Lower lobe of right lung (tissue), 2 donors: Measurements from ENCODE around the gene CACNA1B. TPM values are rescaled to one million over a fixed set of nuclear protein-coding genes. Genes with fewer than 3 reads are reported as not detected.

Source experiments
- ATAC-seq, 2 donors: fragments of 200-7000 bp; cut with Tn5 transposase; one replicate each; pipeline ENCODE4 v1.9.1; 2020 to 2022; ENCODE audit warnings: mild to moderate bottlenecking in 2 of 2, moderate library complexity in 2 of 2
- DNase-seq: peaks from one replicate; pipeline ENCODE4 v3.0.0-alpha.2; 2020
- H3K27ac ChIP-seq: fragments of 200-600 bp; one replicate; pipeline ENCODE4 v1.8.0; 2022
- H3K27me3 ChIP-seq: fragments of 200-600 bp; one replicate; pipeline ENCODE4 v1.8.0; 2022; ENCODE audit warnings: low read depth
- H3K36me3 ChIP-seq: fragments of 200-600 bp; one replicate; pipeline ENCODE4 v1.8.0; 2022; ENCODE audit warnings: mild to moderate bottlenecking
- H3K4me1 ChIP-seq: fragments of 200-600 bp; one replicate; pipeline ENCODE4 v1.8.0; 2022
- H3K4me3 ChIP-seq: fragments of 200-600 bp; one replicate; pipeline ENCODE4 v1.8.0; 2022; ENCODE audit warnings: mild to moderate bottlenecking
- H3K9me3 ChIP-seq: fragments of 200-600 bp; one replicate; pipeline ENCODE4 v1.8.0; 2022
- intact Hi-C: fragments of 100-400 bp; cut with DNase I; formaldehyde crosslinking; loops from one replicate; pipeline ENCODE4 v1.11.0; 2022
- total RNA-seq: library from RNA; stranded (reverse); fragmentation: NEBNext Ultra II Directional; extraction: Animal tissue kit (Norgen Biotek cat#: 25700); gene quantifications from one replicate; pipeline ENCODE4 v1.2.1, GENCODE V29; 2021
- TF ChIP-seq, protein P1 (sequence below): fragments of 200-600 bp; IDR thresholded peaks from one replicate; pipeline ENCODE4 v1.8.0; 2022; ENCODE audit warnings: antibody characterized with exemption, mild to moderate bottlenecking
- donor health status: DM: no; HTN: yes; CAD: no; lungs with severe emphysema.

The CACNA1B gene
- total RNA-seq, 1 donor from 2014 or later: 0.06 TPM

- Histone ChIP-seq H3K9me3 (no peaks in the 10 kb centered on the region), H3K27ac (no peak overlapping the region), H3K27me3 (no peaks in the 10 kb centered on the region), H3K4me1 (no peaks in the 10 kb centered on the region), H3K36me3 (no peaks in the 10 kb centered on the region), H3K4me3 (no peak overlapping the region)
- TF ChIP-seq, protein P1, sequence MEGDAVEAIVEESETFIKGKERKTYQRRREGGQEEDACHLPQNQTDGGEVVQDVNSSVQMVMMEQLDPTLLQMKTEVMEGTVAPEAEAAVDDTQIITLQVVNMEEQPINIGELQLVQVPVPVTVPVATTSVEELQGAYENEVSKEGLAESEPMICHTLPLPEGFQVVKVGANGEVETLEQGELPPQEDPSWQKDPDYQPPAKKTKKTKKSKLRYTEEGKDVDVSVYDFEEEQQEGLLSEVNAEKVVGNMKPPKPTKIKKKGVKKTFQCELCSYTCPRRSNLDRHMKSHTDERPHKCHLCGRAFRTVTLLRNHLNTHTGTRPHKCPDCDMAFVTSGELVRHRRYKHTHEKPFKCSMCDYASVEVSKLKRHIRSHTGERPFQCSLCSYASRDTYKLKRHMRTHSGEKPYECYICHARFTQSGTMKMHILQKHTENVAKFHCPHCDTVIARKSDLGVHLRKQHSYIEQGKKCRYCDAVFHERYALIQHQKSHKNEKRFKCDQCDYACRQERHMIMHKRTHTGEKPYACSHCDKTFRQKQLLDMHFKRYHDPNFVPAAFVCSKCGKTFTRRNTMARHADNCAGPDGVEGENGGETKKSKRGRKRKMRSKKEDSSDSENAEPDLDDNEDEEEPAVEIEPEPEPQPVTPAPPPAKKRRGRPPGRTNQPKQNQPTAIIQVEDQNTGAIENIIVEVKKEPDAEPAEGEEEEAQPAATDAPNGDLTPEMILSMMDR: no peak
- DNase-seq (no peak), ATAC-seq (no peak)
- intact Hi-C loops: no loop called here
Measured at GRCh38 chr9:137913771-137914767, 36.5 kb downstream of the CACNA1B start.

DNA sequence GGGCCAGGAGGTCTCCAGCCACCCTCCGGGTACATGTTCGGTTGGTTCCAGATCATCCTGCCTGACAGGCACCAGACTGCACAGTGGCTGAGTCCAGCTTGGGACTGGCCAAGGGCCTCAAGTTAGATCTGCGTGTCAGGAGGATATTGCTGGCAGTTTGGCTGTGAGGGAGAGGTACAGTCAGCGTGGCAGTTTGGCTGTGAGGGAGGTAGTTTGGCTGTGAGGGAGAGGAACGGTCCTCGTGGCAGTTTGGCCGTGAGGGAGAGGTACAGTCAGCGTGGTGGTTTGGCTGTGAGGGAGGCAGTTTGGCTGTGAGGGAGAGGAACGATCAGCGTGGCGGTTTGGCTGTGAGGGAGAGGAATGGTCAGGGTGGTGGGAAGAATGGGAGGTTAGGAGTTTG, 39.0 kb downstream of the CACNA1B start:
- no peaks in the 10 kb centered on the region for H3K27me3 ChIP-seq

DNA sequence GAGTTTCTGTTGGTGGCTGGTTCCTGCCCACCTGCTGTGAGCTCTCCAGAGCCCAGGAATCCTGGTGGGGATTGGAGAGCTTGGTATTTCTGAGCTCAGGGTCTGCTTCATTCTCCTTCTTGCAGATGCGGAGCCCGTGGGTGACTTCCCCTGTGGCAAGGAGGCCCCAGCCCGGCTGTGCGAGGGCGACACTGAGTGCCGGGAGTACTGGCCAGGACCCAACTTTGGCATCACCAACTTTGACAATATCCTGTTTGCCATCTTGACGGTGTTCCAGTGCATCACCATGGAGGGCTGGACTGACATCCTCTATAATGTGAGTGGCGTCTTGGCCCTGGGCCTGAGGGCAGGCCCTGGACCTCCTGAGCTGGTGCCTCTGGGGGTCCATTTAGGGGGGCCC, 39.5 kb downstream of the CACNA1B start:
- no peak for ATAC-seq
- TF ChIP-seq, protein P1: no peak
- Histone ChIP-seq H3K4me3 (no peak overlapping the region), H3K9me3 (no peaks in the 10 kb centered on the region), H3K36me3 (no peaks in the 10 kb centered on the region), H3K27ac (no peak overlapping the region), H3K4me1 (no peaks in the 10 kb centered on the region), H3K27me3 (no peaks in the 10 kb centered on the region)
- intact Hi-C loops: no loop called here
- DNase-seq: no peak

More for the DNA sequence above, 39.0 kb downstream of the CACNA1B start:
- no peaks in the 10 kb centered on the region for H3K4me1 ChIP-seq
- TF ChIP-seq, protein P1: no peak
- no peaks in the 10 kb centered on the region for H3K36me3 ChIP-seq
- H3K9me3 ChIP-seq: no peaks in the 10 kb centered on the region
- ATAC-seq (no peak), DNase-seq (no peak)
- intact Hi-C loops: no loop called here
- no peak overlapping the region for H3K27ac ChIP-seq
- no peak overlapping the region for H3K4me3 ChIP-seq

DNA sequence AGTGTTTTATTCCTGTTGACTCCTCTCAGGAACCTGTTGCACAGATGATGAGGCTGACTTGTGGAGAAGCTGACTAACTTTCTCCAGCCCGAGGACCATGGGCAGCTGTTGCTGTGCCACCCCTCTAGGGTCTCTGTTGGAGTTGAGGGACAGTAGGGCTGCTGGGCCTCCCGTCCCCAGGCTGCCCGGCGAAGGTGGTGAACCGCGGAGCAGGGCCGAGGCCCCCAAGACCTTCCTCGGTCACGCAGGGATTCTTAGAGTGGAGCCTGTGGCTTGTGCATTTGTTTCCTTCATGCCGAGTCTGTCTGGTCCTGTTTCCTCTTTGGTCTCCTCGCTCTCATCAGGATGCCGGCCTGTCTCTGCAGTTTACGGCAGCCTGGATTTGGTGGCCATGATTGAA, 40.2 kb downstream of the CACNA1B start:
- H3K27ac ChIP-seq: no peak overlapping the region
- H3K4me1 ChIP-seq: no peaks in the 10 kb centered on the region
- DNase-seq (no peak), ATAC-seq (no peak)
- TF ChIP-seq, protein P1: no peak
- no peak overlapping the region for H3K4me3 ChIP-seq
- intact Hi-C loops: no loop called here
- H3K9me3 ChIP-seq: no peaks in the 10 kb centered on the region
- no peaks in the 10 kb centered on the region for H3K27me3 ChIP-seq
- no peaks in the 10 kb centered on the region for H3K36me3 ChIP-seq

DNA sequence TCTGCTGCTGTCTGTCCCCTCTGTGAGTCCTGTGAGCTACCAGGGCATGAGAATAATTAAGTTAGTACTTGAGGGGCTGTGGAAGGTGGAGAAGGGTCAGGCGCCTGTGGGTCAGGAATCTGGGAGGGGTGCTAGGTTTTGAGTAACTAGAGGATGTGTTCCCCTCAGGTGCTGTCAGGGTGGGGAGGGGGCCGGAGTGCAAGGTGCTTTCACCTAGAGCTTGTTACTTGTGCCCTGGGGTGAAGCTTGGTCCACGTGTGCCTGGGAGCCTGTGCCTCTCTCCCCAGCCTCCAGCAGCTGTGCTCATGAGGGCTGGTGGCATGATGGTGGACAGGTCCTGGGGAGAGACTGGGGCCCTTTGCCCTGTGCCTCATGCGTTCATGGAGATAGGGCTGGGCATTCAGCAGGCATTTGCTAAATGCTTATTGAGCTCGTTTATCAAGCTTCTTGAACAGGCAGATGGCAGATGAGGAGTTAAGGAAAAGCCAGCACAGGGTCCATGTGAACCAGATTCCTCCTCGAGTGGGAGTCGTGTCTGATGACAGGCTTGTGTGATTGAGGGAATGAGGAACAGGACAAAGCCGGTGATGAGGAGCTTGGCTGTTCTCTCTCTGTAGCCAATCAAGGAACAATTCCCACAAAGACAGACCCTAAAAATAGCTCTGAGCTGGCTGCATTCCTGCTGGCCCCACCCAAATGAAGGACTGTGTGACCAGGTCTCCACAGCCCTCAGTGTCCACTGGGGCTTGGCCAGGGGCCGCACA, 40.9 kb downstream of the CACNA1B start:
- H3K36me3 ChIP-seq: no peaks in the 10 kb centered on the region
- no peak overlapping the region for H3K4me3 ChIP-seq
- H3K27ac ChIP-seq: no peak overlapping the region
- no peak for DNase-seq
- H3K9me3 ChIP-seq: no peaks in the 10 kb centered on the region
- no peaks in the 10 kb centered on the region for H3K4me1 ChIP-seq
- intact Hi-C loops: no loop called here
- TF ChIP-seq, protein P1: no peak
- peak in 1 of 2 donors; percentile 29 for ATAC-seq
- H3K27me3 ChIP-seq: no peaks in the 10 kb centered on the region
